K562 (cell line): Measurements from ENCODE around the gene VLDLR. TPM values are rescaled to one million over a fixed set of nuclear protein-coding genes. Genes with fewer than 3 reads are reported as not detected.

Experiments used
- GABPA ChIP-seq: fragments of 200-800 bp; sonication (Bioruptor generic); conservative IDR thresholded peaks from 2 replicates; pipeline ENCODE4 v1.6.1; 2016; ENCODE audit warnings: low read depth, missing genetic modification characterization, missing compliant biosample characterization
- SMC3 ChIP-seq: conservative IDR thresholded peaks from 2 replicates; pipeline ENCODE4 v1.6.1; 2011; ENCODE audit warnings: low read depth, low read length, improper control_type of control experiment; ENCODE audit not compliant: insufficient read depth
- TAL1 ChIP-seq: fragments of 450-650 bp; IDR thresholded peaks from 2 replicates; pipeline ENCODE4 v1.6.1; 2016; ENCODE audit warnings: mild to moderate bottlenecking
- ZNF764 ChIP-seq: fragments of 250-450 bp; sonication (Bioruptor Pico); IDR thresholded peaks from 2 replicates; pipeline ENCODE4 v1.4.0; 2020; ENCODE audit warnings: low read depth, mild to moderate bottlenecking, moderate library complexity
- ZNF830 ChIP-seq: fragments of 250-450 bp; sonication (Bioruptor Pico); IDR thresholded peaks from 2 replicates; pipeline ENCODE4 v1.5.0; 2021; ENCODE audit warnings: mild to moderate bottlenecking
- polyA plus RNA-seq, 8 experiments: library from polyadenylated mRNA; depleted of rRNA in 4 of 8; stranded (reverse) in 5 of 8; unstranded in 3 of 8; fragments of >200 nt; fragmentation: Nextera tagmentation in 2 of 8; fragmentation: Illumina TruSeq in 1 of 8; extraction: Ambion mirVana in 2 of 8; extraction: Trizol in 1 of 8; gene quantifications; 2 replicates each; pipeline versions ENCODE4 v1.2.1 to v1.2.3, GENCODE V29; 2011 to 2014; ENCODE audit warnings: inconsistent platforms in 1 of 8, missing spikeins in 1 of 8
- total RNA-seq, 7 experiments: library from RNA; depleted of rRNA in 6 of 7; stranded (reverse); fragments of >200 nt in 6 of 7; fragmentation: Illumina TruSeq in 2 of 7; extraction: Trizol in 2 of 7; gene quantifications; 2 replicates each; pipeline versions ENCODE4 v1.2.1 to v1.2.3, GENCODE V29; 2011 to 2021; ENCODE audit warnings: low replicate concordance in 1 of 7
- TF ChIP-seq, protein P1 (sequence below), 2 experiments: fragments of 450-650 bp; formaldehyde crosslinking in 1 of 2; IDR thresholded peaks; 2 replicates each; pipeline versions ENCODE4 v1.4.0 to v1.6.1; 2014 to 2020; ENCODE audit warnings: mild to moderate bottlenecking in 2 of 2, borderline replicate concordance in 1 of 2, low read depth in 1 of 2
- TF ChIP-seq, protein P2 (sequence below): IDR thresholded peaks from 3 replicates; pipeline ENCODE4 v1.6.1; 2011; ENCODE audit warnings: borderline replicate concordance, mild to moderate bottlenecking, moderate library complexity; ENCODE audit not compliant: insufficient read length; ENCODE audit errors: extremely low read depth
- TF ChIP-seq, protein P3 (sequence below): fragments of 250-450 bp; sonication (Bioruptor Pico); IDR thresholded peaks from 2 replicates; pipeline ENCODE4 v1.4.0; 2020
- TF ChIP-seq, protein P4 (sequence below): sonication (generic); formaldehyde crosslinking; IDR thresholded peaks from 2 replicates; pipeline ENCODE4 v1.8.1; 2023; ENCODE audit warnings: mild to moderate bottlenecking, missing genetic modification reagents, moderate library complexity

VLDLR gene
- total and polyA plus RNA-seq, 9 of the 15 experiments (the other 6 are each of a cell fraction or from before 2014, with no cell fraction given): 0.03 to 0.58 (median 0.08) TPM

DNA sequence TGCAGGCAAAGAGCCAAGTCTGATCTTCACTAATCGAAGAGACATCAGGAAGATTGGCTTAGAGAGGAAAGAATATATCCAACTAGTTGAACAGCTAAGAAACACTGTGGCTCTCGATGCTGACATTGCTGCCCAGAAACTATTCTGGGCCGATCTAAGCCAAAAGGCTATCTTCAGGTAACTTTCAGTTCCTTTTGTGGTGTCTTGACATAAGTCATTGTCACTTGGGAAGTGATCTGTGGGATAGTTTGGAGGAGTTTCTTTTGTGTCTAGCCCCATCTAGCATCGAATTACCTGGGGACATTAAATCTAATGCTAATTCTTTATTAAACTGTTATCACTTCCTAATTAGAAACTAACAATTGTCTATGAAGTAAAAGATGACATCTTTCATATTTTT lies 24.0 kb downstream of the VLDLR start (continued):
- TF ChIP-seq, protein P1, sequence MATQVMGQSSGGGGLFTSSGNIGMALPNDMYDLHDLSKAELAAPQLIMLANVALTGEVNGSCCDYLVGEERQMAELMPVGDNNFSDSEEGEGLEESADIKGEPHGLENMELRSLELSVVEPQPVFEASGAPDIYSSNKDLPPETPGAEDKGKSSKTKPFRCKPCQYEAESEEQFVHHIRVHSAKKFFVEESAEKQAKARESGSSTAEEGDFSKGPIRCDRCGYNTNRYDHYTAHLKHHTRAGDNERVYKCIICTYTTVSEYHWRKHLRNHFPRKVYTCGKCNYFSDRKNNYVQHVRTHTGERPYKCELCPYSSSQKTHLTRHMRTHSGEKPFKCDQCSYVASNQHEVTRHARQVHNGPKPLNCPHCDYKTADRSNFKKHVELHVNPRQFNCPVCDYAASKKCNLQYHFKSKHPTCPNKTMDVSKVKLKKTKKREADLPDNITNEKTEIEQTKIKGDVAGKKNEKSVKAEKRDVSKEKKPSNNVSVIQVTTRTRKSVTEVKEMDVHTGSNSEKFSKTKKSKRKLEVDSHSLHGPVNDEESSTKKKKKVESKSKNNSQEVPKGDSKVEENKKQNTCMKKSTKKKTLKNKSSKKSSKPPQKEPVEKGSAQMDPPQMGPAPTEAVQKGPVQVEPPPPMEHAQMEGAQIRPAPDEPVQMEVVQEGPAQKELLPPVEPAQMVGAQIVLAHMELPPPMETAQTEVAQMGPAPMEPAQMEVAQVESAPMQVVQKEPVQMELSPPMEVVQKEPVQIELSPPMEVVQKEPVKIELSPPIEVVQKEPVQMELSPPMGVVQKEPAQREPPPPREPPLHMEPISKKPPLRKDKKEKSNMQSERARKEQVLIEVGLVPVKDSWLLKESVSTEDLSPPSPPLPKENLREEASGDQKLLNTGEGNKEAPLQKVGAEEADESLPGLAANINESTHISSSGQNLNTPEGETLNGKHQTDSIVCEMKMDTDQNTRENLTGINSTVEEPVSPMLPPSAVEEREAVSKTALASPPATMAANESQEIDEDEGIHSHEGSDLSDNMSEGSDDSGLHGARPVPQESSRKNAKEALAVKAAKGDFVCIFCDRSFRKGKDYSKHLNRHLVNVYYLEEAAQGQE (IDR thresholded peaks at IDR 0.05; ENCODE audit: borderline replicate concordance): no peak
- TF ChIP-seq, protein P1 (CRISPR knock-in tag; IDR thresholded peaks at IDR 0.05; ENCODE audit: low read depth): no peak
- TF ChIP-seq ZNF830 (CRISPR knock-in tag): no peak
- TF ChIP-seq, protein P2, sequence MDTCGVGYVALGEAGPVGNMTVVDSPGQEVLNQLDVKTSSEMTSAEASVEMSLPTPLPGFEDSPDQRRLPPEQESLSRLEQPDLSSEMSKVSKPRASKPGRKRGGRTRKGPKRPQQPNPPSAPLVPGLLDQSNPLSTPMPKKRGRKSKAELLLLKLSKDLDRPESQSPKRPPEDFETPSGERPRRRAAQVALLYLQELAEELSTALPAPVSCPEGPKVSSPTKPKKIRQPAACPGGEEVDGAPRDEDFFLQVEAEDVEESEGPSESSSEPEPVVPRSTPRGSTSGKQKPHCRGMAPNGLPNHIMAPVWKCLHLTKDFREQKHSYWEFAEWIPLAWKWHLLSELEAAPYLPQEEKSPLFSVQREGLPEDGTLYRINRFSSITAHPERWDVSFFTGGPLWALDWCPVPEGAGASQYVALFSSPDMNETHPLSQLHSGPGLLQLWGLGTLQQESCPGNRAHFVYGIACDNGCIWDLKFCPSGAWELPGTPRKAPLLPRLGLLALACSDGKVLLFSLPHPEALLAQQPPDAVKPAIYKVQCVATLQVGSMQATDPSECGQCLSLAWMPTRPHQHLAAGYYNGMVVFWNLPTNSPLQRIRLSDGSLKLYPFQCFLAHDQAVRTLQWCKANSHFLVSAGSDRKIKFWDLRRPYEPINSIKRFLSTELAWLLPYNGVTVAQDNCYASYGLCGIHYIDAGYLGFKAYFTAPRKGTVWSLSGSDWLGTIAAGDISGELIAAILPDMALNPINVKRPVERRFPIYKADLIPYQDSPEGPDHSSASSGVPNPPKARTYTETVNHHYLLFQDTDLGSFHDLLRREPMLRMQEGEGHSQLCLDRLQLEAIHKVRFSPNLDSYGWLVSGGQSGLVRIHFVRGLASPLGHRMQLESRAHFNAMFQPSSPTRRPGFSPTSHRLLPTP: no peak
- no peak for TF ChIP-seq ZNF764 (CRISPR knock-in tag)
- TF ChIP-seq, protein P3, sequence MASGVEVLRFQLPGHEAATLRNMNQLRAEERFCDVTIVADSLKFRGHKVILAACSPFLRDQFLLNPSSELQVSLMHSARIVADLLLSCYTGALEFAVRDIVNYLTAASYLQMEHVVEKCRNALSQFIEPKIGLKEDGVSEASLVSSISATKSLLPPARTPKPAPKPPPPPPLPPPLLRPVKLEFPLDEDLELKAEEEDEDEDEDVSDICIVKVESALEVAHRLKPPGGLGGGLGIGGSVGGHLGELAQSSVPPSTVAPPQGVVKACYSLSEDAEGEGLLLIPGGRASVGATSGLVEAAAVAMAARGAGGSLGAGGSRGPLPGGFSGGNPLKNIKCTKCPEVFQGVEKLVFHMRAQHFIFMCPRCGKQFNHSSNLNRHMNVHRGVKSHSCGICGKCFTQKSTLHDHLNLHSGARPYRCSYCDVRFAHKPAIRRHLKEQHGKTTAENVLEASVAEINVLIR (CRISPR knock-in tag): no peak
- TF ChIP-seq SMC3: no peak
- TF ChIP-seq, protein P4, sequence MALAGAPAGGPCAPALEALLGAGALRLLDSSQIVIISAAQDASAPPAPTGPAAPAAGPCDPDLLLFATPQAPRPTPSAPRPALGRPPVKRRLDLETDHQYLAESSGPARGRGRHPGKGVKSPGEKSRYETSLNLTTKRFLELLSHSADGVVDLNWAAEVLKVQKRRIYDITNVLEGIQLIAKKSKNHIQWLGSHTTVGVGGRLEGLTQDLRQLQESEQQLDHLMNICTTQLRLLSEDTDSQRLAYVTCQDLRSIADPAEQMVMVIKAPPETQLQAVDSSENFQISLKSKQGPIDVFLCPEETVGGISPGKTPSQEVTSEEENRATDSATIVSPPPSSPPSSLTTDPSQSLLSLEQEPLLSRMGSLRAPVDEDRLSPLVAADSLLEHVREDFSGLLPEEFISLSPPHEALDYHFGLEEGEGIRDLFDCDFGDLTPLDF (CRISPR knock-in tag): no peak
- TF ChIP-seq TAL1: no peak
- TF ChIP-seq GABPA: no peak
